Motor neuron (in vitro differentiated cells): ENCODE measurements around the gene TLR6. TPM values are rescaled to one million over a fixed set of nuclear protein-coding genes. Genes with fewer than 3 reads are reported as not detected.

Experiments used
- ATAC-seq, 8 experiments: fragments of 200-7000 bp; cut with Tn5 transposase; replicated peaks in 6 of 8; 2 replicates each; pipeline ENCODE4 v1.8.0; 2021; ENCODE audit warnings: mild to moderate bottlenecking in 8 of 8, moderate library complexity in 8 of 8
- H3K27ac ChIP-seq, 2 donors: fragments of 250-450 bp; sonication (Bioruptor Pico); 2 replicates each; pipeline ENCODE4 v1.9.0; 2021; ENCODE audit warnings: antibody characterized with exemption in 2 of 2, mild to moderate bottlenecking in 2 of 2, moderate library complexity in 1 of 2
- H3K4me1 ChIP-seq, 2 donors: fragments of 250-450 bp; sonication (Bioruptor Pico); replicated peaks in 1 of 2; 2 replicates each; pipeline ENCODE4 v1.6.1; 2021; ENCODE audit warnings: antibody characterized with exemption in 2 of 2, mild to moderate bottlenecking in 2 of 2, moderate library complexity in 1 of 2
- H3K4me3 ChIP-seq, 5 donors: fragments of 250-450 bp; sonication (Bioruptor Pico); 2 replicates each; pipeline ENCODE4 v1.9.0; 2021; ENCODE audit warnings: antibody characterized with exemption in 5 of 5, mild to moderate bottlenecking in 5 of 5, moderate library complexity in 4 of 5
- WGBS, 10 experiments: fragments of 450-650 bp; shearing (Covaris generic); methylation state at CpG; one replicate each; pipeline ENCODE4 v1.0.0; 2022; 5-methylcytosine and 5-hydroxymethylcytosine counted together
- in situ Hi-C, 9 experiments: fragments of 400-800 bp; cut with MboI; loops; one replicate each; pipeline ENCODE4 v1.15.0; 2021; ENCODE audit warnings: low sequenced_read_pairs in 9 of 9, low pct_unique_long_range_greater_than_20kb in 2 of 9; ENCODE audit not compliant: unreplicated experiment in 9 of 9
- total RNA-seq, 8 experiments: library from RNA; unstranded; fragments of 300-600 nt; gene quantifications; 2 replicates each; pipeline versions ENCODE4 v1.2.3 to v1.2.4, GENCODE V29; 2022

The TLR6 gene
- total RNA-seq, 8 experiments from 2014 or later, result 0.09 to 2.7 (median 0.27) TPM

- Histone ChIP-seq H3K4me3 (no peak overlapping the region), H3K4me1 (peaks cover 0 to 4% of the 10 kb centered on the region in 2 donors), H3K27ac (no peak overlapping the region)
- in situ Hi-C loops, result loop anchor here in 1 of 9 experiments (25.0 kb wide), 1 partner anchor 248 kb away; no protein-coding TSS in a partner anchor
- ATAC-seq, result peak in 6 of 8 experiments; percentile 35 to 79 (median 50)
- 0 to 100% (median 79%) methylated on average over 1 of the region's 1 CpG; no CpG with 5 or more reads in 2 of the 10 experiments for WGBS, 10 experiments
Observed at GRCh38 chr4:38889143-38889542, 32.5 kb upstream of the TLR6 start.

GRCh38 chr4:38884254-38884653, 27.6 kb upstream of the TLR6 start:
- WGBS, 10 experiments, result 82 to 100% (median 100%) methylated on average over 1 to 4 of the region's 4 CpGs; no CpG with 5 or more reads in 2 of the 10 experiments
- Histone ChIP-seq H3K4me1 (peaks cover 0 to 4% of the 10 kb centered on the region in 2 donors), H3K4me3 (no peak overlapping the region), H3K27ac (no peak overlapping the region)
- no peak for ATAC-seq
- in situ Hi-C loops, result loop anchor here in 1 of 9 experiments (25.0 kb wide), 1 partner anchor 253 kb away; no protein-coding TSS in a partner anchor

- 68 to 100% (median 88%) methylated on average over 1 to 2 of the region's 2 CpGs; no CpG with 5 or more reads in 1 of the 10 experiments for WGBS, 10 experiments
- Histone ChIP-seq H3K4me1 (no peaks in the 10 kb centered on the region), H3K27ac (no peak overlapping the region), H3K4me3 (no peak overlapping the region)
- in situ Hi-C loops, result loop anchor here in 1 of 9 experiments (25.0 kb wide), 1 partner anchor 261 kb away; no protein-coding TSS in a partner anchor
- no peak for ATAC-seq
Observed at GRCh38 chr4:38876636-38877035, 20.0 kb upstream of the TLR6 start.

- in situ Hi-C loops, result loop anchor here in 1 of 9 experiments (25.0 kb wide), 1 partner anchor 111 kb away; no protein-coding TSS in a partner anchor
- Histone ChIP-seq H3K4me1 (peaks cover 3% of the 10 kb centered on the region in 2 donors), H3K27ac (no peak overlapping the region), H3K4me3 (no peak overlapping the region)
- ATAC-seq, result peak in 1 of 8 experiments; percentile 13
- WGBS, 10 experiments, result 56 to 100% (median 78%) methylated on average over 1 to 5 of the region's 5 CpGs; no CpG with 5 or more reads in 1 of the 10 experiments
Observed at GRCh38 chr4:38873290-38873944, 16.8 kb upstream of the TLR6 start.

GRCh38 chr4:38872620-38873019, 16.0 kb upstream of the TLR6 start:
- Histone ChIP-seq H3K27ac (no peak overlapping the region), H3K4me1 (peaks cover 3 to 4% of the 10 kb centered on the region in 2 donors), H3K4me3 (no peak overlapping the region)
- in situ Hi-C loops, result loop anchor here in 1 of 9 experiments (25.0 kb wide), 1 partner anchor 110 kb away; no protein-coding TSS in a partner anchor
- WGBS, 10 experiments, result 9 to 100% (median 83%) methylated on average over 3 to 5 of the region's 5 CpGs; no CpG with 5 or more reads in 1 of the 10 experiments
- peak in 2 of 8 experiments; percentile 64 to 66 for ATAC-seq

GRCh38 chr4:38871593-38871992, 15.0 kb upstream of the TLR6 start:
- H3K4me1 ChIP-seq, result peaks cover 4 to 8% of the 10 kb centered on the region in 2 donors
- no peak overlapping the region for H3K27ac ChIP-seq
- 83 to 100% (median 100%) methylated on average over 1 of the region's 1 CpG; no CpG with 5 or more reads in 7 of the 10 experiments for WGBS, 10 experiments
- H3K4me3 ChIP-seq, result no peak overlapping the region
- ATAC-seq, result no peak
- in situ Hi-C loops, result loop anchor here in 1 of 9 experiments (25.0 kb wide), 1 partner anchor 109 kb away; no protein-coding TSS in a partner anchor

- Histone ChIP-seq H3K4me1 (peaks cover 4 to 8% of the 10 kb centered on the region in 2 donors), H3K4me3 (no peak overlapping the region), H3K27ac (no peak overlapping the region)
- ATAC-seq, result no peak
- in situ Hi-C loops, result loop anchor here in 1 of 9 experiments (25.0 kb wide), 1 partner anchor 108 kb away; no protein-coding TSS in a partner anchor
- WGBS, 10 experiments, result 17 to 100% (median 82%) methylated on average over 1 to 5 of the region's 7 CpGs
Observed at GRCh38 chr4:38870098-38870808, 13.6 kb upstream of the TLR6 start.

- in situ Hi-C loops, result loop anchor here in 1 of 9 experiments (25.0 kb wide), 1 partner anchor 107 kb away; no protein-coding TSS in a partner anchor
- Histone ChIP-seq H3K4me3 (no peak overlapping the region), H3K27ac (no peak overlapping the region), H3K4me1 (peaks cover 4 to 8% of the 10 kb centered on the region in 2 donors)
- ATAC-seq, result no peak
- 26 to 100% (median 82%) methylated on average over 1 to 2 of the region's 2 CpGs; no CpG with 5 or more reads in 3 of the 10 experiments for WGBS, 10 experiments
Observed at GRCh38 chr4:38869511-38869910, 12.9 kb upstream of the TLR6 start.

GRCh38 chr4:38868059-38868960, 11.7 kb upstream of the TLR6 start:
- Histone ChIP-seq H3K4me3 (peak overlapping the region; percentile 35 to 83 (median 61)), H3K27ac (peak overlapping the region in 1 of 2 donors; percentile 62), H3K4me1 (peaks cover 4 to 8% of the 10 kb centered on the region in 2 donors)
- WGBS, 10 experiments, result 13 to 71% (median 37%) methylated on average over 1 to 6 of the region's 30 CpGs; no CpG with 5 or more reads in 6 of the 10 experiments
- in situ Hi-C loops, result loop anchor here in 1 of 9 experiments (25.0 kb wide), 1 partner anchor 106 kb away; no protein-coding TSS in a partner anchor
- ATAC-seq, result peak; percentile 8 to 44 (median 27)

GRCh38 chr4:38867478-38868058, 11.0 kb upstream of the TLR6 start, which contains the start of gene FAM114A1:
FAM114A1 (plus strand) TSS chr4:38867806; CDS start chr4:38878079, 10,273 bp downstream.
- WGBS, 10 experiments, result 0 to 17% methylated on average over 1 of the region's 66 CpGs; no CpG with 5 or more reads in 8 of the 10 experiments
- H3K4me1 ChIP-seq, result peaks cover 4 to 8% of the 10 kb centered on the region in 2 donors
- in situ Hi-C loops, result loop anchor here in 1 of 9 experiments (25.0 kb wide), 1 partner anchor 105 kb away; no protein-coding TSS in a partner anchor
- ATAC-seq, result peak; percentile 79 to 96 (median 92)
- H3K4me3 ChIP-seq, result peak within 1 kb of the TSS; percentile 35 to 83 (median 61)
- peak within 1 kb of the TSS in 1 of 2 donors; percentile 62 for H3K27ac ChIP-seq

- Histone ChIP-seq H3K4me3 (peak overlapping the region; percentile 35 to 83 (median 61)), H3K4me1 (peaks cover 4 to 8% of the 10 kb centered on the region in 2 donors), H3K27ac (peak overlapping the region in 1 of 2 donors; percentile 4)
- in situ Hi-C loops, result loop anchor here in 1 of 9 experiments (25.0 kb wide), 1 partner anchor 105 kb away; no protein-coding TSS in a partner anchor
- WGBS, 10 experiments, result 47 to 89% (median 64%) methylated on average over 1 to 10 of the region's 11 CpGs
- no peak for ATAC-seq
Observed at GRCh38 chr4:38866973-38867477, 10.4 kb upstream of the TLR6 start.
